ENCODE measurements around the gene ARHGAP40.

DNA sequence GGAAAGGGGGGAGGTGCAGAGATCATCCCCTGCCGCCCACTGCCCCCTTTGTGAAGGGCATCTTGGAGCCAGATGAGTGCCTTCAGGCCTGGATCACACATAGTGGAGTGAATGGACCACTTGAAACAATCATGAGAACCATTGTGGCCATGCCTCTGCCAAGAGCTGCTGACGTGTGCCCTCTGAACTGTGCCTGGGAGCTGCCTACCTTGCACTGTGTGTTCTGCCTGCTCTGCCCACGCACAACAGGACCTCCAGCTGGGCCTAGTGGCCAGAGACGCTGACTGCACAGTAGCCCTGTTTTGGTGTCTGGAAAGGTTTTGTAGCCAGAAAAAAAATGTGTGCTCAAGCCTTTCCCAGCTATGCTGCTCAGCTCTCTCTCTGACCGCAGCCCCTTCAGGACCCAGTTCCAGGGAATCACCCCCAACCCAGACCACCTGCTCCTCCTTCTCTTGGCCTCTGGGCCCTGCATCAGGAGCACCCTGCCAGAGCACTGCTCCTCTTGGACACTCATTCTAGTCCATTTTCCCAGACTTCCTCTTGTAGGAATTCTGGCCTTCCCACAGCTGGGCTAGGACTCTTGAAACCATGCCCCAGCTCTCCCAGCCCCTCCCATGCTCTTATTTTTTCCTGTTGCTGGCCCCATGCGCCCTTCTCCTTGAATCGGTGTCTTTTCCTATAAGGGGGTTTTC is 22.2 kb upstream of the ARHGAP40 start:
- TF ChIP-seq, protein P1, sequence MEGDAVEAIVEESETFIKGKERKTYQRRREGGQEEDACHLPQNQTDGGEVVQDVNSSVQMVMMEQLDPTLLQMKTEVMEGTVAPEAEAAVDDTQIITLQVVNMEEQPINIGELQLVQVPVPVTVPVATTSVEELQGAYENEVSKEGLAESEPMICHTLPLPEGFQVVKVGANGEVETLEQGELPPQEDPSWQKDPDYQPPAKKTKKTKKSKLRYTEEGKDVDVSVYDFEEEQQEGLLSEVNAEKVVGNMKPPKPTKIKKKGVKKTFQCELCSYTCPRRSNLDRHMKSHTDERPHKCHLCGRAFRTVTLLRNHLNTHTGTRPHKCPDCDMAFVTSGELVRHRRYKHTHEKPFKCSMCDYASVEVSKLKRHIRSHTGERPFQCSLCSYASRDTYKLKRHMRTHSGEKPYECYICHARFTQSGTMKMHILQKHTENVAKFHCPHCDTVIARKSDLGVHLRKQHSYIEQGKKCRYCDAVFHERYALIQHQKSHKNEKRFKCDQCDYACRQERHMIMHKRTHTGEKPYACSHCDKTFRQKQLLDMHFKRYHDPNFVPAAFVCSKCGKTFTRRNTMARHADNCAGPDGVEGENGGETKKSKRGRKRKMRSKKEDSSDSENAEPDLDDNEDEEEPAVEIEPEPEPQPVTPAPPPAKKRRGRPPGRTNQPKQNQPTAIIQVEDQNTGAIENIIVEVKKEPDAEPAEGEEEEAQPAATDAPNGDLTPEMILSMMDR (IDR thresholded peaks at IDR 0.05; ENCODE audit: low read depth, low read length) = no peak
- TF ChIP-seq POLR2A (IDR thresholded peaks at IDR 0.05; ENCODE audit: extremely low read depth, insufficient read length) = no peak
- no peak for TF ChIP-seq MAX (IDR thresholded peaks at IDR 0.05; ENCODE audit: low read depth, low read length)
- TF ChIP-seq MYC (IDR thresholded peaks at IDR 0.05; ENCODE audit: low read depth, low read length) = no peak

Data from NB4 (cell line).